K562 (cell line): ENCODE data around the gene LCNL1. TPM values are rescaled to one million over a fixed set of nuclear protein-coding genes. Genes with fewer than 3 reads are reported as not detected.

Source experiments
- ATAC-seq: fragments of 200-7000 bp; cut with Tn5 transposase; 3 replicates; pipeline ENCODE4 v1.9.1; 2020; ENCODE audit warnings: moderate library complexity
- BruUV-seq: library from RNA; stranded (reverse); fragments of 400-500 nt; replicated peaks from 2 replicates; lab custom pipeline; 2021; lab: Mats Ljungman, UMichigan
- CTCF ChIA-PET: fragments of 300-600 bp; formaldehyde crosslinking; extraction: SDS; loops from one replicate; lab custom pipeline; 2021; ENCODE audit warnings: low intra/inter-chr PET ratio; lab: Yijun Ruan, JAX
- POLR2A ChIA-PET: fragments of 300-600, 350-650 bp; sonication (Branson Sonifier 250); formaldehyde crosslinking; extraction: SDS; loops from one replicate; lab custom pipeline; 2021; ENCODE audit warnings: antibody characterized with exemption, inconsistent platforms; lab: Yijun Ruan, JAX
- DNase-seq, 4 experiments: peaks; one replicate each; pipeline versions ENCODE4 v3.0.0 to v3.0.0-alpha.2; 2011 to 2018; ENCODE audit warnings: low spot score in 3 of 4, mixed read lengths in 3 of 4; ENCODE audit errors: extremely low read depth in 1 of 4
- FAIRE-seq: peaks from 2 replicates; lab custom pipeline; 2011; peaks lifted over from hg19 to GRCh38; lab: Jason Lieb, UNC
- H2AFZ ChIP-seq: 2 replicates; pipeline ENCODE4 v1.6.0; 2011; ENCODE audit warnings: low read depth, low read length, control low read depth, inconsistent platforms
- H3K27ac ChIP-seq: fragments of 200-600 bp; 3 replicates; pipeline ENCODE4 v1.8.0; 2011; ENCODE audit warnings: low read depth, mild to moderate bottlenecking, control low read depth, inconsistent platforms, low read length, moderate library complexity, mixed read lengths; ENCODE audit errors: extremely low read depth
- H3K27me3 ChIP-seq, 2 experiments: fragments of 300-600 bp in 1 of 2; 2 replicates in 1 of 2; 3 replicates in 1 of 2; pipeline versions ENCODE4 v1.6.0 to v1.8.0; 2011; ENCODE audit warnings: inconsistent platforms in 2 of 2, low read length in 2 of 2, mild to moderate bottlenecking in 1 of 2, mixed read lengths in 1 of 2, moderate library complexity in 1 of 2; ENCODE audit not compliant: control insufficient read depth in 2 of 2, insufficient read depth in 2 of 2
- H3K36me3 ChIP-seq: fragments of 300-600 bp; 3 replicates; pipeline ENCODE4 v1.8.0; 2011; ENCODE audit warnings: mild to moderate bottlenecking, low read length, inconsistent platforms; ENCODE audit not compliant: control insufficient read depth, insufficient read depth
- H3K4me1 ChIP-seq, 2 experiments: fragments of 200-600 bp in 1 of 2; replicated peaks in 1 of 2; 2 replicates in 1 of 2; 3 replicates in 1 of 2; pipeline versions ENCODE4 v1.5.1 to v1.8.0; 2011; ENCODE audit warnings: inconsistent platforms in 2 of 2, low read length in 2 of 2, mild to moderate bottlenecking in 1 of 2, mixed read lengths in 1 of 2, moderate library complexity in 1 of 2; ENCODE audit not compliant: control insufficient read depth in 2 of 2, insufficient read depth in 2 of 2
- H3K4me2 ChIP-seq: 2 replicates; pipeline ENCODE4 v1.6.1; 2011; ENCODE audit warnings: low read length, control low read depth, inconsistent platforms, mixed read lengths; ENCODE audit not compliant: insufficient read depth
- H3K4me3 ChIP-seq: fragments of 200-600 bp; sonication (generic), shearing (Covaris generic); 2 replicates; pipeline ENCODE4 v1.5.1; 2016; ENCODE audit warnings: control low read depth, inconsistent platforms
- H3K79me2 ChIP-seq: fragments of 200-600 bp; 3 replicates; pipeline ENCODE4 v1.8.0; 2011; ENCODE audit warnings: low read length, inconsistent platforms; ENCODE audit not compliant: control insufficient read depth, insufficient read depth
- H3K9ac ChIP-seq, 2 experiments: 2 replicates each; pipeline versions ENCODE4 v1.6.0 to v1.6.1; 2011; ENCODE audit warnings: low read depth in 2 of 2, low read length in 2 of 2, control low read depth in 1 of 2, inconsistent platforms in 1 of 2, mild to moderate bottlenecking in 1 of 2, mixed read lengths in 1 of 2; ENCODE audit not compliant: insufficient read depth in 1 of 2
- H3K9me1 ChIP-seq: one replicate; pipeline ENCODE4 v1.6.0; 2011; ENCODE audit warnings: inconsistent platforms, mild to moderate bottlenecking, low read length, moderate library complexity; ENCODE audit not compliant: control insufficient read depth, insufficient read depth
- H3K9me3 ChIP-seq: replicated peaks from 2 replicates; pipeline ENCODE4 v1.5.1; 2011; ENCODE audit warnings: low read depth, low read length, inconsistent platforms; ENCODE audit not compliant: control insufficient read depth, insufficient read depth
- H4K20me1 ChIP-seq: replicated peaks from 2 replicates; pipeline ENCODE4 v1.6.1; 2011; ENCODE audit warnings: low read length, inconsistent platforms, mixed read lengths; ENCODE audit not compliant: control insufficient read depth, insufficient read depth
- ARID3A ChIP-seq: IDR thresholded peaks from 2 replicates; pipeline ENCODE4 v1.6.1; 2012; ENCODE audit warnings: low read depth, low read length, improper control_type of control experiment, borderline replicate concordance
- BHLHE40 ChIP-seq: IDR thresholded peaks from 2 replicates; pipeline ENCODE4 v1.6.1; 2011; ENCODE audit warnings: low read length, improper control_type of control experiment
- DDX20 ChIP-seq: fragments of 450-650 bp; IDR thresholded peaks from 2 replicates; pipeline ENCODE4 v1.6.1; 2016; ENCODE audit warnings: missing genetic modification characterization, low read depth, mild to moderate bottlenecking, missing compliant biosample characterization, moderate library complexity
- ELK1 ChIP-seq: sonication (generic); formaldehyde crosslinking; IDR thresholded peaks from 2 replicates; pipeline ENCODE4 v1.8.1; 2022; ENCODE audit warnings: missing genetic modification reagents
- FOXK1 ChIP-seq: sonication (generic); formaldehyde crosslinking; IDR thresholded peaks from 2 replicates; pipeline ENCODE4 v1.8.0; 2022; ENCODE audit warnings: missing genetic modification reagents, mild to moderate bottlenecking, borderline replicate concordance
- HCFC1 ChIP-seq: IDR thresholded peaks from 2 replicates; pipeline ENCODE4 v1.6.1; 2012; ENCODE audit warnings: low read depth, low read length, improper control_type of control experiment
- HDAC3 ChIP-seq: fragments of 450-650 bp; IDR thresholded peaks from 2 replicates; pipeline ENCODE4 v1.6.1; 2018; ENCODE audit warnings: borderline replicate concordance, mild to moderate bottlenecking, moderate library complexity; ENCODE audit not compliant: partially characterized antibody
- HES1 ChIP-seq: fragments of 450-650 bp; IDR thresholded peaks from 2 replicates; pipeline ENCODE4 v1.6.1; 2016; ENCODE audit warnings: low read depth, mild to moderate bottlenecking, moderate library complexity
- HNRNPLL ChIP-seq: fragments of 200-400 bp; formaldehyde crosslinking; IDR thresholded peaks from 2 replicates; pipeline ENCODE4 v1.6.1; 2017; ENCODE audit warnings: low read length, low read depth, mild to moderate bottlenecking; ENCODE audit not compliant: poor library complexity, severe bottlenecking
- KDM2B ChIP-seq: fragments of 250-450 bp; sonication (Bioruptor Pico); IDR thresholded peaks from 2 replicates; pipeline ENCODE4 v1.8.0; 2021; ENCODE audit warnings: mild to moderate bottlenecking, moderate library complexity
- KLF6 ChIP-seq: fragments of 250-450 bp; sonication (Bioruptor Pico); IDR thresholded peaks from 2 replicates; pipeline ENCODE4 v1.4.0; 2020; ENCODE audit warnings: mild to moderate bottlenecking, moderate library complexity, borderline replicate concordance
- NCOA2 ChIP-seq, 2 experiments: fragments of 450-650 bp; IDR thresholded peaks; 2 replicates each; pipeline ENCODE4 v1.6.1; 2018; ENCODE audit warnings: mild to moderate bottlenecking in 2 of 2, moderate library complexity in 1 of 2; ENCODE audit not compliant: partially characterized antibody in 2 of 2
- SMAD3 ChIP-seq: fragments of 450-650 bp; formaldehyde crosslinking; conservative IDR thresholded peaks from 2 replicates; pipeline ENCODE4 v1.4.0; 2020; ENCODE audit warnings: mild to moderate bottlenecking
- VEZF1 ChIP-seq: fragments of 200-800 bp; sonication (Bioruptor generic); IDR thresholded peaks from 2 replicates; pipeline ENCODE4 v1.6.1; 2017; ENCODE audit warnings: missing genetic modification characterization, missing compliant biosample characterization
- ZNF668 ChIP-seq: fragments of 250-450 bp; sonication (Bioruptor Pico); IDR thresholded peaks from 2 replicates; pipeline ENCODE4 v1.8.0; 2022; ENCODE audit warnings: mild to moderate bottlenecking, inconsistent platforms
- WGBS: fragments of 100-300 bp; shearing (Covaris generic); methylation state at CpG from one replicate; pipeline ENCODE4 v1.1.6; 2016; ENCODE audit warnings: low coverage, mixed read lengths; ENCODE audit not compliant: insufficient coverage; ENCODE audit errors: missing lambda C conversion rate; 5-methylcytosine and 5-hydroxymethylcytosine counted together
- in situ Hi-C: fragments of 300-500 bp; cut with MboI; formaldehyde crosslinking; loops from 4 replicates; pipeline ENCODE4 v1.15.0; 2018; ENCODE audit warnings: inconsistent platforms, mixed read lengths
- intact Hi-C: fragments of 100-400 bp; cut with micrococcal nuclease; formaldehyde crosslinking; loops from 2 replicates; pipeline ENCODE4 v1.14.2; 2022
- polyA plus RNA-seq, 8 experiments: library from polyadenylated mRNA; depleted of rRNA in 4 of 8; stranded (reverse) in 5 of 8; unstranded in 3 of 8; fragments of >200 nt; fragmentation: Nextera tagmentation in 2 of 8; fragmentation: Illumina TruSeq in 1 of 8; extraction: Ambion mirVana in 2 of 8; extraction: Trizol in 1 of 8; gene quantifications; 2 replicates each; pipeline versions ENCODE4 v1.2.1 to v1.2.3, GENCODE V29; 2011 to 2014; ENCODE audit warnings: inconsistent platforms in 1 of 8, missing spikeins in 1 of 8
- total RNA-seq, 7 experiments: library from RNA; depleted of rRNA in 6 of 7; stranded (reverse); fragments of >200 nt in 6 of 7; fragmentation: Illumina TruSeq in 2 of 7; extraction: Trizol in 2 of 7; gene quantifications; 2 replicates each; pipeline versions ENCODE4 v1.2.1 to v1.2.3, GENCODE V29; 2011 to 2021; ENCODE audit warnings: low replicate concordance in 1 of 7

The LCNL1 gene
- total and polyA plus RNA-seq, 9 of the 15 experiments (the other 6 are each of a cell fraction or from before 2014, with no cell fraction given) = 0.04 to 0.16 (median 0.04) TPM; not detected in 4

GRCh38 chr9:136963751-136964150 lies 19.0 kb upstream of the LCNL1 start (continued):
- TF ChIP-seq KDM2B (CRISPR knock-in tag) = no peak
- no peak for TF ChIP-seq FOXK1 (CRISPR knock-in tag)
- TF ChIP-seq VEZF1 (CRISPR knock-in tag) = no peak
- TF ChIP-seq HDAC3 = no peak
- no peak for TF ChIP-seq DDX20 (tag)
- TF ChIP-seq, all 486 proteins: peak for 0

- peak overlapping the region; percentile 55 for H3K27ac ChIP-seq
- TF ChIP-seq NCOA2 (IDR thresholded peaks at IDR 0.05; ENCODE audit: partially characterized antibody in 2 of 2) (no peak), HES1 (no peak), SMAD3 (CRISPR knock-in tag) (no peak), BHLHE40 (0 out of 2 replicates have a peak, but pooled peaks have one; percentile 13), KLF6 (no peak), HCFC1 (no peak), ZNF668 (CRISPR knock-in tag) (no peak), ELK1 (no peak), HNRNPLL (no peak), ARID3A (no peak)
These were observed 18.6 kb upstream of the LCNL1 start for GRCh38 chr9:136964171-136964689.

More at GRCh38 chr9:136964171-136964689, 18.6 kb upstream of the LCNL1 start:
- ChIA-PET CTCF (no interaction called here), POLR2A (interaction anchor here (0.9 to 1.2 kb wide), 5 partner anchors 10 to 32 kb away, joined by 3 to 4 read pairs (median 3); partner anchors contain the start of genes C8G, CLIC3 and PAXX)
- Histone ChIP-seq H3K9ac (peak overlapping the region; percentile 33 to 81), H3K36me3 (no peaks in the 10 kb centered on the region), H3K9me3 (no peaks in the 10 kb centered on the region), H3K4me3 (no peak overlapping the region), H3K79me2 (no peaks in the 10 kb centered on the region), H2AFZ (peak overlapping the region; percentile 86), H3K4me2 (peak overlapping the region; percentile 61), H3K4me1 (peaks cover 26 to 77% of the 10 kb centered on the region in 2 experiments; a peak in 4 of 5 replicates), H4K20me1 (no peaks in the 10 kb centered on the region), H3K27me3 (no peaks in the 10 kb centered on the region), H3K9me1 (no peaks in the 10 kb centered on the region)
- peak; percentile 96 for ATAC-seq
- FAIRE-seq = peak; percentile 90
- in situ Hi-C loops = no loop called here
- peak; percentile 81 to 84 (median 82) for DNase-seq
- WGBS = 14% methylated on average over 13 of the region's 22 CpGs
- intact Hi-C loops = no loop called here
- BruUV-seq = no TSS peak
